Activated CD4-positive, CD25-positive, alpha-beta regulatory T cell treated with anti-CD3 and anti-CD28 coated beads, Interleukin-2, amount 50 U/mL, for 72 hours (primary cell): ENCODE data around the gene PPP4R4.

Experiments used
- DNase-seq: peaks from one replicate; pipeline ENCODE4 v3.0.0; 2021

The PPP4R4 gene, protein sequence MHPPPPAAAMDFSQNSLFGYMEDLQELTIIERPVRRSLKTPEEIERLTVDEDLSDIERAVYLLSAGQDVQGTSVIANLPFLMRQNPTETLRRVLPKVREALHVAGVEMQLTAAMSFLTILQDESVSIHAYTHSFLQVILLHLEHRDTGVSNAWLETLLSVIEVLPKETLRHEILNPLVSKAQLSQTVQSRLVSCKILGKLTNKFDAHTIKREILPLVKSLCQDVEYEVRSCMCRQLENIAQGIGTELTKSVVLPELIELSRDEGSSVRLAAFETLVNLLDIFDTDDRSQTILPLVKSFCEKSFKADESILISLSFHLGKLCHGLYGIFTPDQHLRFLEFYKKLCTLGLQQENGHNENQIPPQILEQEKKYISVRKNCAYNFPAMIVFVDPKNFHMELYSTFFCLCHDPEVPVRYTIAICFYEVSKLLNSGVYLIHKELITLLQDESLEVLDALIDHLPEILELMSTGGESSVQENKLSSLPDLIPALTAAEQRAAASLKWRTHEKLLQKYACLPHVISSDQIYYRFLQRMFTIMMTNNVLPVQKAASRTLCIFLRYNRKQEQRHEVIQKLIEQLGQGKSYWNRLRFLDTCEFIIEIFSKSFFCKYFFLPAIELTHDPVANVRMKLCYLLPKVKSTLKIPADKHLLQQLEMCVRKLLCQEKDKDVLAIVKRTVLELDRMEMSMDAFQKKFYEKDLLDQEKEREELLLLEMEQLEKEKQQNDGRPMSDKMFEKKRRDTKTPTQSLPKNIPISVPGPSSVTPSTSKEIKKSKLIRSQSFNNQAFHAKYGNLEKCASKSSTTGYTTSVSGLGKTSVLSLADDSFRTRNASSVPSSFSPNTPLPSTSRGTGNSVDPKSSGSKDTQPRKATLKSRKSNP

DNA sequence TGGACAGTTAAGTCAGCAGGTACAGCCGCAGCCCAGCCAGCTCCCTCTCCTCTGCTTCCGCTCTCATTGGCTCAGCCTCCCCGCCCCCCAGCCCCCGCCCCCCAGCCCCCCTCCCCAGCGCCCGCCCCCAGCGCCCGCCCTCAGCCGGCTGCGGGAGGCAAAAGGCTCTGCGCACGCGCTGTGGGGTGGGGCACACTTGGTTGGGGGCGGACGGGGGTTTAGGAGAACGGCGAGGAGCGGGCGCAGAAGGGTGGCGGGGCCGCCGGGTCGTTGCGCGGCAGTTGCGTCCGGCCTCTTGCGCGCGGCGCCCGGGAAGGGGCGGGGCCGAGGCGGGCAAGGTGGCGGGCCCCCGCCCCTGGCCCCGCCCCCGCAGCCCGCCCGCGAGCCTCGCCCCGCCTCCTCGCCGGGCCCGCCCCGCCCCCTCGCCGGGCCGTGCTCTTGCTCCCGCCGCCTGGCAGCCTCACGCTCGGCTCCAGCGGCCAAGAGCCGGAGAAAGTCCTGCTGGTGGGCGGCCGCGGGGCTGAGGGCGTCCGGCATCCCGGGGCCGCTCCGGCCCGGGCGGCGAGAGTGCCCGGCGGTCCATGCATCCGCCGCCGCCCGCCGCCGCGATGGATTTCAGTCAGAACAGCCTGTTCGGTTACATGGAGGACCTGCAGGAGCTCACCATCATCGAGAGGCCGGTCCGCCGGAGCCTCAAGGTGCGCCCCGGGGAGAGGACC is at the start of gene PPP4R4:
Gene PPP4R4 (plus strand): TSS at position 438 of the 719 bp plus-strand sequence. CDS start 144 bp downstream, at position 582.
- DNase-seq = peak; percentile 83

DNA sequence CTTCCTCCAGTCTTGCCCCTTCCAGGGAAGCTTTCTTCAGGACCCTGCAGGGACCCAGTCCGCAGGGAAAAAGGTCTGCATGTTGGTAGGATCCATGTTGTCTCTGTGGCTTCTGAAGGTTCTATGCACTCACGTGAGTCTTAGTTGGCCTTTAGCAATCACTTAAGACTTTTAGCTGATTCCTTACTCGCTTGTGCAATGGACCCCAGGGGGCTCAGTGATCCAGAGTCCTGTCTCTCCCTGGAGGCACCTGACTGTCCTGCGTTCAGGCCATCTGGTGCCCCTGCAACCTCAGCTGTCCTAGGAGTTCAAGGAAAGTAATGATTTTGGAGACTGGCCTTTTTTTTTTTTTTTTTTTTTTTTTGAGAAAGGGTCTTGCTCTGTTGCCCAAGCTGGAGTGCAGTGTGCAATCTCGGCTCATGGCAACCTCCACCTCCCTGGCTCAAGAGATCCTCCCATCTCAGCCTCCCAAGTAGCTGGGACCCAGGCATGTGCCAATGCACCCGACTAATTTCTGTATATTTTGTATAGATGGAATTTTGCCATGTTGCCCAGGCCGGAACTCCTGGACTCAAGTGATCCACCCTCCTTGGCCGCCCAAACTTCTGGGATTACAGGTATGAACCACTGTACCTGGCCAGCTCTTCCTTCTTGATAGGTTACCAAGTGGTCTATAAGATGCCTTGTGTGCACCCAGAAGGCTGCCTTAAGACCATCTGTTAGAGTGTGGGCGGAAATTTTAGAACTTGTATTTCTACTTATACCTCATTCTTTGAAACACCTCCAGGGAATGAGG is 49.3 kb upstream of the PPP4R4 start:
- peak; percentile 6 for DNase-seq

DNA sequence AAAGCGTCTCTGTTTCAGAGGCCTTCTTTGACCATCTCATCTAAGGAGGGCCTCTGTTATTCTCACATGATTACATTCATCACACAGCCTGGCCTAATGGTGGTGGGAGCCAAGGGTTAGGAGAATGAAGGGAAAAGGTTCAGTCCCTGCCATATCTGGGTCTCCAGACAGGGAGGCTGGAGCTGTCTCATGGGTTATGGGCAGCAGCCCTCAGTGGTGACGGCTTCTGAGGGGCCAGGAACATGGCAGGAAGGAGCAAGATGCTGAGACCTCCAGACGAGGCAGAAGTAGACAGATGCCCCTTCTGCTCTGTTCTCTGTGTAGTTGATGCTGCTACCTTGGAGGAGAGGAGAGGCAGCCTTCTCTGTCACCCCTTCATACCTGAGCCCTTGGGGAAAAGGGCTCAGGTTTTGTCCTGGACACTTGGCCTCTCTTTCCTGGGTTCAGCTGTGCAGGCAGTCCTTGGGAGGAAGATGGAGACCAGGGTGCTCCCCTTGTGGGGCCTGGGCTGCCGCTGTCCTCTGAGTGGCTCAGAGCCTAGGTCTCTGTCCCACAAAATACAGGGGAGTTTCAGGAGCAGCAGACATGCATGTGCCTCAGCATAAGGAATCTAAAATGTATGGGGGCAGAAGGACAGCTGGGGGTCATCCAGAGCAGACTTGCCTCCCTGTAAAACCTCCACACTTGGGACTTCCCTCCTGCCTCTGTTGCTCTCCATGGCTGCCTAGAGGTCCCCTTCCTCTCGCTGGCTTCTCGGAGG is 48.3 kb upstream of the PPP4R4 start:
- no peak for DNase-seq

DNA sequence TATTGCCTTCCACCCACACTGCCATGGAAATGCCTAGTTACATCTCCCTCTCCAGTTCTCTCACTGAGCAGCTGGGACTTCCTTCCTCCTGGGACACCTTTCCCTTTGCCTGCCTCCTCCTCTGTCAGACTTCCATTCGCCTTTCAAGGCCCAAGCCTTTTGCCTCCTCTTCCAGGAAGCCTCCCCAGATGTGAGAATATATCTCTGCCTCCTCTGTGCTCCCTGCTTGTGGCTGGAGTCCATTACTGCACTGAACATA is 47.8 kb upstream of the PPP4R4 start:
- no peak for DNase-seq

DNA sequence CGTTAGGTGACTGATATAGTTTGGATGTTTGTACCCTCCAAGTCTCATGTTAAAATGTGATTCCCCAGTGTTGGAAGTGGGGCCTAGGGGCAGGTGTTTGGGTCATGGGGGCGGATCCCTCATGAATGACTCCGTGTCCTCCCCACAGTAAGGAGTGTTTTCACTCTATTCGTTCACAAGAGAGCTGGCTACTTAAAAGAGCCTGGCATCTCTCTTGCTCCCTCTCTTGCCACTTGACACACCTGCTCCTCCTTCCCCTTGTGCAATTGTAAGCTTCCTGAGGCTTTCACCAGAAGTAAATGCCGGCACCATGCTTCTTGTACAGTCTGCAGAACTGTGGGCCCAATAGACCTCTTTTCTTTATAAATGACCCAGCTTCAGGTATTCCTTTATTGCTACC is 47.3 kb upstream of the PPP4R4 start:
- no peak for DNase-seq

DNA sequence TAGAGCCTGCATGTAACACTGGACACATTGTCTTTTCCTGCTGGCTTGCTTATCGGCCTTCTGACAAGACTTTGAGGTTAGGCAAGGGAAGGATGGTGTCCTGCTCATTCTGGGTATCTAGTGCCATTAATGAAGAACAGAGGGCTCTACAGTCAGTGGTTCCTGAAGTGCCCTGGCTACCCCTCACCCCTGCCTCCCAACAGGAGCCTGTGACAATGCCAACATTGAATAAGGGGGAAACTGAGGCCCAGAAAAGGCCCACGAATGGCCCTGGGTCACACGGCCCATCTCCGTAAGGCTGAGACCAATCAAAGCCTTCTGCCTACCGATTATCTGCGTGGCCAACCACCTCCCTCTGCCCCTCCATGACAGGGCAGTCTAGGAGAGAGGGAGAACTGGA is 46.8 kb upstream of the PPP4R4 start:
- DNase-seq = no peak

DNA sequence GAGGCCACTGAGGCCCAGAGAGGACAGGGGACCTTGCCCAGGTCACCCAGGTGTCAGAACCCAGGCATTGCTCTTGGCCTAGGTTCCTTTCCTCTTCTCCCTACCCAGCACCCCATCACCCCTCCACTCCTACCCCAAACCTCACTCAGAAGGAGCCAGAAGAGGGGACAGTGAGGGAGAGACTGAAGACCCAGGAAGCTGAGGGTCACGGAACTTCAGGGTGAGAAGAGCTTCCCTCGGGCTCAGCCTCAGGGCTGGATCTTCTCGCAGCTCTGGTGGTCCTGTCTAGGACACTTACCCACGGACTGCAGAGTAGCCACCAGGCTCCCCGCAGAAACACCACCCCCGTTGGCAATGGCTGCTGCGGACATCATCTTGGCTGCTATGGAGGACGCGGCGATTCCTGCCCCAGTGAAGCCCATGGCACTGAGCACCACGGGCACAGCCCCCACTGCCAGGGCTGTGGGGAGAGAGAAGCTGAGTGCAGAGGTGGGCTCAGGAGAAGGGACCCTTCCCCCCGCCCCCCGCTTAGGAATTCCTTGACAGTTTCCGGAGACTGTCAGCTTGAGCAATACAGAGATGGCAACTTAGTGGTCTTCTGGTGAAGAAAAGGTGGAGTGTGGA is 45.8 kb upstream of the PPP4R4 start:
- no peak for DNase-seq

DNA sequence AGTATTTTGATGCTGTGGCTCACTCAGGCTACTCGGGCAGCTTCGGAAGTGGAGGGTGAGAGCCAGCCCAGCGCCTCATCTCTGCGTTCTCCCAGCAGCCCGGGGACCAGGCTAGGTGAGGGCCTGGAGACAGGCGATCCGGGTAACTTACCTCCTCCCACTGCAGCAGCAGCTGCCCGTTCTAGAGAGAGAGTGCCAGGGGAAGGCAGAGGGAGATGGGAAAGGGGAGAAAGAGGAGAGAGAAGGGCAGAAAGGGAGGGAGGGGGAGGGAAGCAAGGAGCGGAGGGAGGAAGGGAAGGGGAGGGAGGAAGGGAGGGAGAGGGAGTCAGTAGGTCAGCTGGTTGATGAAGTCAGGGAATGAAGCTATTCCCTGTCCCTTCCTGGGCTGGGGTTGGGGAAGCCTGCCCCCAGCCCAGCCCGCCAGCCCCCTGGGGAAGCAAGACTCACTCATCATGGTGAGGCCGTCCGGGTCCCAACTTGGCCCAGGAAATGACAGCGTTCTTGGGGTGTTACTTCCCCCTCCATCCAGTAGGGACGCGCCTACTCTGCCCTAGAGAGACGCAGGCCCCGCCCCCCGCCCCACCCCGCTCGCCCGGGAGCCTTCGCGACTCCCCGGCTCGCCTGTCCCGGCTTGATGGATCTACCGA is 44.9 kb upstream of the PPP4R4 start, which contains the start of gene IFI27L2:
Gene IFI27L2 (minus strand): TSS at position 494 of the 647 bp plus-strand sequence. CDS start 40 bp downstream, at position 454.
- DNase-seq = peak; percentile 59

DNA sequence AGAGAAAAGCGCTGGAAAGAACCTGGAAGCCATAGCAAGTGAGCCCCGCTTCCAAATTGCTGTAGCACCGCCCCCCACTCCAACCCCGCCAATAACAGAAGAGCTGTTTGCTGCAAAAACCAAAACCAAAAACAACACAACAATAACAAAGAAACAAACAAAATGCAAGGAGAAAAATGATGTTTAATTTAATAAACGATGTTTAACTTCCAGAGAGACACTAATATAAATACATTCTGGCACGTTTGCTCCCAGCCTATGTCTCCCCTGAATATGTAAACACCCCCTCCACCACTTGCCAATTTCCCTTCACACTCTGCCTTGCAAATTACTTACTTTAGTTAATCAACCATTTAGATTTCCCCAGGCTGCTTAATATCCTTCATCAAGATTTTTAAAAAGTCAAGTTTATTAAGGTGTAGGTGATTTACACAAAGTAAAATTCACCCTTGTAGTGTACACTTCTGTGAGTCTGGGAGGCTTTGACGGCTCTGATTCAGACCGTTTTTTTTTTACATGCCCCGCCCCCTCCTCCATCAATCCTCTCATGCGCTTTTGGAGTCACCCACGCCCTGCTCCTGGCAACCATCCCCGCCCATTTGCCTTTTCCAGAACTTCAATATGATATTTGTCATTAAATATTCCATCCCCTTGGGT is 44.2 kb upstream of the PPP4R4 start:
- peak; percentile 37 for DNase-seq

DNA sequence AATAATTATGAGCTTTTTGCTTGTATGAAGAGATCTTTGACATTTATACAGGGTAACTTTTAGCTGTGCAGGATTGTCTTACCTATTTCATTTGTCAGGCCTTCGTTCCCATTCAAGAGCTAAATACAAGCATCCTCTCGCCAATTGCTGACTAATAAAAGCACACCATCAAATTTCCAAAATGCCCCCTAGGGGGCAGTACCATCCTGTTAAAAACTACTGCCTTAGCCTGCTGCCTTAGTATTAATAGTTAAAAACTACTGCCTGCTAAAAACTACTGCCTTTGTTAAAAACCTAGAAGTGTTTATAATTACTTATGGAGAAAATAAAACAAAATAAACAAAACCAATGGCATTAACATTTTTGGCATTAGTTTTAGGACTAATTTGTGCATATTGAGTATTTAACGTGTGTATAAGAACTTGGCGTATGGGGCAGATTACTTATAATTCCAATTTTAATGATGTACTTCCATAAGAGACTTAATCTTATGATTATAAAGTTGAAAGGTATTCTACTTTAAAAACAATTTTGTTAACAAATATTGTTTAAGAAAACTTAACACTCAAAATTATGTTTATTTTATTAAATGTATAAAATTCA is 41.7 kb upstream of the PPP4R4 start:
- peak; percentile 46 for DNase-seq

DNA sequence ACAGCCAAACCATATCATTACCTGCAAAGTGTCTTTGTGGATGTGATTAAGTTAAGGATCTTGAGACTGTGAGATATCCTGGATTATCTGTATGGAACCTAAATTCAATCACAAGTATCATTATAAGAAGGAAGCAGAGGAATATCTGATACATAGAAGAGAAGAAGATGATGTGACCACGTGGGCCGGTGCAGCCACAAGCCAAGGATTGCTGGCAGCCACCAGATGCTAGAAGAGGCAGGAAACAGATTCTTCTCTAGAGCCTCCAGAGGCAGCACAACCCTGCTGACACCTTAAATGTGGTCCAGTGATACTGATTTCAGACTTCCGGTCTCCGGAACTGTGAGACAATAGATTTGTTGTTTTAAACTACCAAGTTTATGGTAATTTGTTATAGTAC is 38.6 kb upstream of the PPP4R4 start:
- no peak for DNase-seq

DNA sequence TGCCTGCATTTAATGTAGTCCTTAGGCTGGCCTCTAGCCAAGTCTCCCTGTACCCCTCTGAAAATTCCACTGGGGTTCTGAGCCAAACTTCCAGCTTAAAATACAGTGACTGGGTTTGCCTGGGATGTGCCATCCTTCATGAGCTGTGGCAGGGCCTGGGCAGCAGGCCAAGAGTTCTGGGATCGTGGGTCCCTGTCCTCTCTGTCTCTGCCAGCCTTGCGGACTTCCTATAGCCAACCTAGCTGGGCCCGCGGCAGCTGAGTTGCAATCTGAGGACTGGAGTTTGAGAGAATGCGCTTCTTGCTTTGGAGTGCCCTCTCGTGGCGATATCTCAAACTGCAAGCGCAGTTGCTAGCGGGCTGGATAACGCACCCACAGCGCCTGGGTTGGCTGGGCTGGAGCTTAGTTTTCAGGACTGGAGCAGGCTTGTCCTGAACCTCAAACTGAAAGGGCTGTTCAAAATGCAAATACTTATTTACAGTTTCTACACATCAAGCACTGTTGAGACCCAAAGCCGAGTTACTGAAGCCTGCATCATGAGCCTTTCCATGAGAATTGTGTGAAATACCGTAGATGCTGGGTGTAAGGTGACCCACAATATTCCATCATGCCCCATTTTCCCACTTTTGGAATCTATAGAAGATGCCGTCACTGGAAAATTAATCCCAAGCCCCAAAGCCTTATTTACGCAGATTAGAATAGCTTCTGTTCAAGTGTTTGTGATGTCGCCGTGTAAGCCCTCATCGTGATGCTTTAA is 37.4 kb upstream of the PPP4R4 start:
- DNase-seq = peak; percentile 86

DNA sequence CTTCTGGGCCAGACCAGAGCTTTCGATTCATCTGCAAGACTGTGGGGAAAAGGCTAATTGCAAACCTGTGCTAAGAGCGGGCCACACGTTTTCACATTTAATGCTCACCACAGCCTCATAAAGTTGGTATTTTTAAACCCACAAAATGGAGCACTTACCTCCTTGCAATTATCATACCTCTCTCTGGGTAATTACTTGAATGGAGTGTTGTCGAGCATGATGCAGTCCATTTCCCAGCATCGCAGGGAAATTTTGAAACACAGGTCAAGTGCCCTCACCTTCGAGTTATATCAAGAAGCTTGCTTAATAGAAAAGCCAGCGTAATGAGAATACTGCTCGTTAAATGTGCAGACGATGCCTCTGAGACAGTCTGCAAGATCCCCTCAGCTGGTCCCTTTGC is 35.9 kb upstream of the PPP4R4 start:
- no peak for DNase-seq

DNA sequence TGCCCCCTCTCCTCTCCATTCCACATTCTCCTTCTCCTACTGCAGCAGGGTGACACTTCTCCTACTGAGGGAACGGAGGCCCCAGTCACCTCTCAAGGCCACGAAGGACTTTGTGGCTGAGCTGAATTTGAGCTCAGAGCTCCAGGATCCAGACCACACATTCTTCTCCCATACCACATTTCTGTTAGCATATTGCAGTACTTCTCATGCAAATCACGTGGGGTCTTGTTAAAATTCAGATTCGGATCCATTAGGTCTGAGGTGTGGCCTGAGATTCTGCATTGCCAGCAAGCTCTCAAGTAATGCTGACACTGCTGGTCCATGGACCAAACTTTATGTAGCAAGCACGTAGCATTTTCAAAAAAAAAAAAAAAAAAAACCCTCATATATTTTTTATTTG is 35.1 kb upstream of the PPP4R4 start:
- no peak for DNase-seq

DNA sequence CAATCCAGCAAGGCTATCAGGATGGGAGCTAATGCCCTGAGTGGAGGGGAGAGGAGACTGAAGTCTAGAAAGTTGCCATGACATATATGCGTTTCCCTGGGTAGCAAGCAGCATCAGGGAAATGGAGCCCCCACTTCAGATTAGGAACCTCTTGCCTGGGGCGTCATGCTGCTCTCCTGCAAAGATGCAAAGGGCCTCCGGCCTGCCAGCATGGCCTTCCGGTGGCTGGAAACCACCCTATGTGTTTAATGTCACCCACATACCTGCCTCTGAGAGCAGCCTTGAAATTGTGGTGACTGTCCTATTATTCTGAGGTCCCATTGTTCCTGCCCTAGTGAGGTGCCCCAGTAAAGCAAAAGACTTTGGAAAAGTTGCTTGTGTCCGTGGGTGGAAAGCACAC is 34.7 kb upstream of the PPP4R4 start:
- no peak for DNase-seq

DNA sequence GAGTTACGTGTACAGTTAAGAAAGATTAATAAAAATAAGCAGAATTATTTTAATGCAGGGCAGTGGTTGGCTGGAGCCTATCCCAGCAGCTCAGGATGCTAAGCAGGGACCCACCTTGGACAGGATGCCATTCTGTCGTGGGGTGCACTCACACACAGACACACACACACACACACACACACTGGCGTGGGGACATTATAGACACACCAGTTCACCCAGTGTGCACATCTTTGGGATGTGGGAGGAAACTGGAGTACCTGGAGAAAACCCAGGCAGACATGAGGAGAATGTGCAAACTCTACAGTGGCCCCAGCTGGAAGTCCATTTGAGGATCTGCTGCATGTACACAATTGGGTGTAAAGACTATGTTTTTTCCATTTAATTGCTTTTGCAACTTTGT is 31.9 kb upstream of the PPP4R4 start:
- DNase-seq = no peak

DNA sequence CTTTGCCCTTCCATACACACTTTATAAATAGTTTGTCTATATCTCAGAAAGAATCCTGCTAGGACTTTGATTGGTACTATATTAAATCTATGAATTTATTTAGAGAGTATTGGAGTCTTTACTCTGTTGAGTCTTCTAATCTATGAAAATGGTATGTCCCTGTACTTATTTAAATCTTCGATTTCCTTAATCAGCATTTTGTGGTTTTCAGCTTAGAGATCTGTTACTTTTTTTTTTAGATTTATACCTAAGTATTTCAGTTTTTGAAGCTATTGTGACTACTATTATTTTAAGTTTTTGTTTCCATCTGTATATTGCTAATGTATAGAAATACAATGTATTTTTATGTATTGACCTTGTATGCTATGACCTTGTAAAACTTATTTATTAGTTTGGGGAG is 31.3 kb upstream of the PPP4R4 start:
- no peak for DNase-seq

DNA sequence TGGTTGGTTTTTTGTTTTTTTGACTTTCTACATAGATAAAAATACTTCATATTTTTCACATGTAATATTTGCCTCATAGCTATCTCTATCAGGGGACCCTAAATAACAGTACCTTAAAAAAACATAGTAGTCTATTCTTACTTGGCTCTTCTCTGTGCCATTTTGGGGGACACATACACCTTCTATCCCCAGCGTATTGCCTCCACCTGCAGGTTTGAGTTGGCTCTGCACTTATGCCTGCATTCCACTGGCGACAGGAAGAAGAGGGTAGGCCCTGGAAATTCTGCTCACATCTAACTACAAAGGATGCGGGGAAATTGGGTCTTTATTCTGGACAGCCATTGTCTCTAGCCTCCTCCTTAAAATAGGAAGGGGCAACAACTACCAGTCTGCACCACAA is 30.9 kb upstream of the PPP4R4 start:
- DNase-seq = no peak

DNA sequence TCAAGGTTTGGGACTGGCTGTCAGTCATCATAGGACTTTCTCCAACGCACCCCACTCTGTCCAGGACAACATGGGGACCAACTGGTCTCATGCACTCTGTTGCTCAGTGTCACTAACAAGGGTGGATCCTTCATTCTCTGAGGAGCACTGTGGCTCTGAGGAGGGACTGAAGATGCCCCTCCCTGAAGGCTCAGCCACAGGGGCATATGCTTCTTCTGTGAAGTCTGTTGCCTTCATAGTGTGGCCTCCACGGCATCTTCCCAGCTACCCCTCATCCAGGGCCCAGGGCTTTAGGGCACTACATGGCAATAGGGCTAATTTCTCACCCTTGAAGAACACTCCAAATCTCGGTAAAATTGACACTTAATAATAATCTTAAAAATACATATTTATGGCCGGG is 30.4 kb upstream of the PPP4R4 start:
- DNase-seq = no peak
